ENCODE data around the gene CTDNEP1.

Gene CTDNEP1

GRCh38 chr17:7207120-7208001 is 44.2 kb downstream of the CTDNEP1 start:
- Histone ChIP-seq H4K20me1 (ENCODE audit: insufficient read depth, low read length, poor library complexity, severe bottlenecking) (peaks cover 2% of the 10 kb centered on the region), H3K9me2 (replicated peaks; ENCODE audit: low read depth, low read length) (no peaks in the 10 kb centered on the region), H3K36me3 (ENCODE audit: insufficient read depth, low read length) (peaks cover 16% of the 10 kb centered on the region; the same call in 1 of the 2 replicates), H2AFZ (ENCODE audit: low read length) (no peak overlapping the region), H3K4me3 (ENCODE audit: low read length, poor library complexity, severe bottlenecking) (no peak overlapping the region), H3K9ac (ENCODE audit: low read depth, low read length, poor library complexity, severe bottlenecking) (no peak overlapping the region), H3K9me3 (ENCODE audit: insufficient read depth, low read depth, low read length) (no peaks in the 10 kb centered on the region), H3K27me3 (ENCODE audit: insufficient read depth, low read length, poor library complexity, severe bottlenecking) (no peaks in the 10 kb centered on the region), H3K79me2 (ENCODE audit: insufficient read depth, low read length) (peaks cover 6% of the 10 kb centered on the region), H3K4me2 (ENCODE audit: low read depth, low read length, poor library complexity, severe bottlenecking) (no peak overlapping the region), H3K4me1 (ENCODE audit: insufficient read depth, low read length, poor library complexity, severe bottlenecking) (no peaks in the 10 kb centered on the region), H3F3A (ENCODE audit: low read depth) (no peaks in the 10 kb centered on the region)
- no peak for TF ChIP-seq EZH2phosphoT487 (IDR thresholded peaks at IDR 0.05; ENCODE audit: borderline replicate concordance)
- TF ChIP-seq, protein P1, sequence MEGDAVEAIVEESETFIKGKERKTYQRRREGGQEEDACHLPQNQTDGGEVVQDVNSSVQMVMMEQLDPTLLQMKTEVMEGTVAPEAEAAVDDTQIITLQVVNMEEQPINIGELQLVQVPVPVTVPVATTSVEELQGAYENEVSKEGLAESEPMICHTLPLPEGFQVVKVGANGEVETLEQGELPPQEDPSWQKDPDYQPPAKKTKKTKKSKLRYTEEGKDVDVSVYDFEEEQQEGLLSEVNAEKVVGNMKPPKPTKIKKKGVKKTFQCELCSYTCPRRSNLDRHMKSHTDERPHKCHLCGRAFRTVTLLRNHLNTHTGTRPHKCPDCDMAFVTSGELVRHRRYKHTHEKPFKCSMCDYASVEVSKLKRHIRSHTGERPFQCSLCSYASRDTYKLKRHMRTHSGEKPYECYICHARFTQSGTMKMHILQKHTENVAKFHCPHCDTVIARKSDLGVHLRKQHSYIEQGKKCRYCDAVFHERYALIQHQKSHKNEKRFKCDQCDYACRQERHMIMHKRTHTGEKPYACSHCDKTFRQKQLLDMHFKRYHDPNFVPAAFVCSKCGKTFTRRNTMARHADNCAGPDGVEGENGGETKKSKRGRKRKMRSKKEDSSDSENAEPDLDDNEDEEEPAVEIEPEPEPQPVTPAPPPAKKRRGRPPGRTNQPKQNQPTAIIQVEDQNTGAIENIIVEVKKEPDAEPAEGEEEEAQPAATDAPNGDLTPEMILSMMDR (conservative IDR thresholded peaks at IDR 0.05; ENCODE audit: low read length), result no peak

- H3K4me1 ChIP-seq (ENCODE audit: insufficient read depth, low read length, poor library complexity, severe bottlenecking), result no peaks in the 10 kb centered on the region
- H3K27me3 ChIP-seq (ENCODE audit: insufficient read depth, low read length, poor library complexity, severe bottlenecking), result no peaks in the 10 kb centered on the region
- no peak overlapping the region for H3K9ac ChIP-seq (ENCODE audit: low read depth, low read length, poor library complexity, severe bottlenecking)
- no peak overlapping the region for H3K4me2 ChIP-seq (ENCODE audit: low read depth, low read length, poor library complexity, severe bottlenecking)
- H3K79me2 ChIP-seq (ENCODE audit: insufficient read depth, low read length), result no peaks in the 10 kb centered on the region
- no peak overlapping the region for H2AFZ ChIP-seq (ENCODE audit: low read length)
- no peaks in the 10 kb centered on the region for H3F3A ChIP-seq (ENCODE audit: low read depth)
- no peaks in the 10 kb centered on the region for H3K9me3 ChIP-seq (ENCODE audit: insufficient read depth, low read depth, low read length)
- peaks cover 2% of the 10 kb centered on the region for H4K20me1 ChIP-seq (ENCODE audit: insufficient read depth, low read length, poor library complexity, severe bottlenecking)
- H3K9me2 ChIP-seq (replicated peaks; ENCODE audit: low read depth, low read length), result no peaks in the 10 kb centered on the region
- H3K36me3 ChIP-seq (ENCODE audit: insufficient read depth, low read length), result peaks cover 28% of the 10 kb centered on the region; the same call in 1 of the 2 replicates
- TF ChIP-seq EZH2phosphoT487 (IDR thresholded peaks at IDR 0.05; ENCODE audit: borderline replicate concordance), result no peak
- TF ChIP-seq, protein P1 (conservative IDR thresholded peaks at IDR 0.05; ENCODE audit: low read length), result no peak
- H3K4me3 ChIP-seq (ENCODE audit: low read length, poor library complexity, severe bottlenecking), result no peak overlapping the region
These were observed 46.0 kb downstream of the CTDNEP1 start for GRCh38 chr17:7205561-7205960.

- Histone ChIP-seq H2AFZ (ENCODE audit: low read length) (no peak overlapping the region), H3K27me3 (ENCODE audit: insufficient read depth, low read length, poor library complexity, severe bottlenecking) (no peaks in the 10 kb centered on the region), H3K4me1 (ENCODE audit: insufficient read depth, low read length, poor library complexity, severe bottlenecking) (no peaks in the 10 kb centered on the region), H3K79me2 (ENCODE audit: insufficient read depth, low read length) (no peaks in the 10 kb centered on the region), H3F3A (ENCODE audit: low read depth) (no peaks in the 10 kb centered on the region), H4K20me1 (ENCODE audit: insufficient read depth, low read length, poor library complexity, severe bottlenecking) (peaks cover 2% of the 10 kb centered on the region), H3K9me2 (replicated peaks; ENCODE audit: low read depth, low read length) (no peaks in the 10 kb centered on the region), H3K4me2 (ENCODE audit: low read depth, low read length, poor library complexity, severe bottlenecking) (no peak overlapping the region), H3K9me3 (ENCODE audit: insufficient read depth, low read depth, low read length) (no peaks in the 10 kb centered on the region), H3K36me3 (ENCODE audit: insufficient read depth, low read length) (peaks cover 28% of the 10 kb centered on the region; the same call in 1 of the 2 replicates), H3K9ac (ENCODE audit: low read depth, low read length, poor library complexity, severe bottlenecking) (no peak overlapping the region), H3K4me3 (ENCODE audit: low read length, poor library complexity, severe bottlenecking) (no peak overlapping the region)
- TF ChIP-seq, protein P1 (conservative IDR thresholded peaks at IDR 0.05; ENCODE audit: low read length), result no peak
- no peak for TF ChIP-seq EZH2phosphoT487 (IDR thresholded peaks at IDR 0.05; ENCODE audit: borderline replicate concordance)
These were observed 46.6 kb downstream of the CTDNEP1 start for GRCh38 chr17:7204828-7205461.

Data from Loucy (cell line).